HCT116 (cell line): ENCODE data around the gene CLDN12. TPM values are rescaled to one million over a fixed set of nuclear protein-coding genes. Genes with fewer than 3 reads are reported as not detected.

ENCODE experiments used
- ATAC-seq: fragments of 200-7000 bp; cut with Tn5 transposase; 2 replicates; pipeline ENCODE4 v1.9.1; 2020; ENCODE audit warnings: mild to moderate bottlenecking, moderate library complexity
- BruUV-seq: library from RNA; stranded (reverse); fragments of 400-500 nt; replicated peaks from 2 replicates; lab custom pipeline; 2021; lab: Mats Ljungman, UMichigan
- CTCF ChIA-PET: fragments of 300-600 bp; sonication (Branson Sonifier 250); formaldehyde crosslinking; loops from one replicate; lab custom pipeline; 2021; ENCODE audit warnings: antibody characterized with exemption; lab: Charles Lee
- POLR2A ChIA-PET: fragments of 300-600, 350-600 bp; sonication (Branson Sonifier 250); formaldehyde crosslinking; loops from one replicate; lab custom pipeline; 2021; ENCODE audit warnings: antibody characterized with exemption; lab: Charles Lee
- RAD21 ChIA-PET, 2 experiments: fragments of 300-600 bp; sonication (Branson Sonifier 250); formaldehyde crosslinking; loops; one replicate each; lab custom pipeline; 2023; ENCODE audit warnings: low total read pairs in 2 of 2; ENCODE audit not compliant: uncharacterized antibody in 2 of 2, unreplicated experiment in 2 of 2, low non-redundant PET in 1 of 2; lab: Charles Lee
- DNase-seq: peaks from one replicate; pipeline ENCODE4 v3.0.0-alpha.2; 2010; ENCODE audit warnings: low read depth, low spot score
- H2AFZ ChIP-seq: fragments of 200-600 bp; shearing (Covaris generic), sonication (generic); 2 replicates; pipeline ENCODE4 v1.6.1; 2017; ENCODE audit warnings: low read depth, mixed run types, mixed read lengths, antibody characterized with exemption, low read length; ENCODE audit not compliant: poor library complexity, severe bottlenecking
- H3K27ac ChIP-seq: 2 replicates; pipeline ENCODE4 v1.5.1; 2012; ENCODE audit warnings: low read depth, low read length
- H3K27me3 ChIP-seq: fragments of 200-600 bp; sonication (generic); 2 replicates; pipeline ENCODE4 v1.6.1; 2016; ENCODE audit warnings: mixed run types, low read length, mixed read lengths; ENCODE audit not compliant: insufficient read depth
- H3K36me3 ChIP-seq, 2 experiments: fragments of 200-500 bp in 1 of 2; fragments of 200-600 bp in 1 of 2; sonication (Bioruptor generic) in 1 of 2; sonication (generic) in 1 of 2; 2 replicates each; pipeline versions ENCODE4 v1.5.1 to v1.6.1; 2014 to 2016; ENCODE audit warnings: low read length in 2 of 2, inconsistent platforms in 1 of 2, mixed read lengths in 1 of 2, mixed run types in 1 of 2; ENCODE audit not compliant: insufficient read depth in 2 of 2, control insufficient read depth in 1 of 2
- H3K4me1 ChIP-seq, 2 experiments: fragments of 200-600 bp in 1 of 2; sonication (generic) in 1 of 2; 2 replicates each; pipeline versions ENCODE4 v1.5.1 to v1.6.1; 2012 to 2017; ENCODE audit warnings: low read length in 2 of 2, inconsistent platforms in 1 of 2, mild to moderate bottlenecking in 1 of 2, mixed read lengths in 1 of 2, mixed run types in 1 of 2, moderate library complexity in 1 of 2; ENCODE audit not compliant: insufficient read depth in 2 of 2, control insufficient read depth in 1 of 2
- H3K4me2 ChIP-seq: fragments of 200-600 bp; sonication (generic); 2 replicates; pipeline ENCODE4 v1.6.1; 2017; ENCODE audit warnings: mixed run types, low read length, mixed read lengths
- H3K4me3 ChIP-seq, 2 experiments: fragments of 200-600 bp in 1 of 2; sonication (generic) in 1 of 2; replicated peaks in 1 of 2; 2 replicates each; pipeline ENCODE4 v1.5.1; 2011 to 2016; ENCODE audit warnings: low read length in 2 of 2, control low read depth in 1 of 2, low read depth in 1 of 2, mild to moderate bottlenecking in 1 of 2, mixed read lengths in 1 of 2, mixed run types in 1 of 2
- H3K79me2 ChIP-seq: fragments of 200-600 bp; sonication (generic); 2 replicates; pipeline ENCODE4 v1.6.1; 2017; ENCODE audit warnings: mild to moderate bottlenecking, mixed run types, low read length, moderate library complexity, mixed read lengths; ENCODE audit not compliant: insufficient read depth
- H3K9ac ChIP-seq: fragments of 200-600 bp; sonication (generic); 2 replicates; pipeline ENCODE4 v1.6.1; 2016; ENCODE audit warnings: low read length, mixed read lengths
- H3K9me2 ChIP-seq: fragments of 200-600 bp; sonication (generic), shearing (Covaris generic); 2 replicates; pipeline ENCODE4 v1.6.1; 2017; ENCODE audit warnings: mixed run types, mild to moderate bottlenecking, moderate library complexity; ENCODE audit not compliant: insufficient read depth
- H3K9me3 ChIP-seq, 2 experiments: fragments of 200-500 bp in 1 of 2; fragments of 200-600 bp in 1 of 2; sonication (Bioruptor generic) in 1 of 2; sonication (generic) in 1 of 2; 2 replicates each; pipeline ENCODE4 v1.6.1; 2014 to 2017; ENCODE audit warnings: low read length in 2 of 2, mixed read lengths in 2 of 2, inconsistent platforms in 1 of 2, low read depth in 1 of 2, mild to moderate bottlenecking in 1 of 2, mixed run types in 1 of 2, moderate library complexity in 1 of 2; ENCODE audit not compliant: control insufficient read depth in 1 of 2, insufficient read depth in 1 of 2
- H4K20me1 ChIP-seq: fragments of 200-600 bp; sonication (generic), shearing (Covaris generic); 2 replicates; pipeline ENCODE4 v1.6.1; 2017; ENCODE audit warnings: mixed run types, mild to moderate bottlenecking, moderate library complexity; ENCODE audit not compliant: insufficient read depth
- CBX3 ChIP-seq: IDR thresholded peaks from 2 replicates; pipeline ENCODE4 v1.6.1; 2012; ENCODE audit warnings: low read depth
- CEBPB ChIP-seq: IDR thresholded peaks from 2 replicates; pipeline ENCODE4 v1.6.1; 2012; ENCODE audit warnings: low read depth
- ELF1 ChIP-seq: IDR thresholded peaks from 2 replicates; pipeline ENCODE4 v1.6.1; 2012; ENCODE audit warnings: low read depth, borderline replicate concordance
- EZH2 ChIP-seq: fragments of 200-600 bp; sonication (generic); IDR thresholded peaks from 2 replicates; pipeline ENCODE4 v1.6.1; 2017; ENCODE audit warnings: antibody characterized with exemption, mixed run types
- EZH2phosphoT487 ChIP-seq: fragments of 200-600 bp; IDR thresholded peaks from 2 replicates; pipeline ENCODE4 v1.6.1; 2018; ENCODE audit warnings: antibody characterized with exemption, borderline replicate concordance
- FOSL1 ChIP-seq: IDR thresholded peaks from 2 replicates; pipeline ENCODE4 v1.6.1; 2012; ENCODE audit warnings: low read depth
- JUND ChIP-seq: IDR thresholded peaks from 2 replicates; pipeline ENCODE4 v1.6.1; 2012
- SIN3A ChIP-seq: IDR thresholded peaks from 2 replicates; pipeline ENCODE4 v1.6.1; 2012; ENCODE audit warnings: low read depth
- YY1 ChIP-seq: IDR thresholded peaks from 2 replicates; pipeline ENCODE4 v1.6.1; 2011; ENCODE audit warnings: low read length, low read depth, moderate library complexity, mild to moderate bottlenecking; ENCODE audit not compliant: insufficient replicate concordance; ENCODE audit errors: extremely low read depth
- ZFX ChIP-seq: fragments of 450-650 bp; IDR thresholded peaks from 2 replicates; pipeline ENCODE4 v1.6.1; 2017
- ZNF274 ChIP-seq: fragments of 200-500 bp; sonication (Bioruptor generic); IDR thresholded peaks from 2 replicates; pipeline ENCODE4 v1.6.1; 2014; ENCODE audit warnings: mild to moderate bottlenecking, low read depth, low read length, inconsistent platforms
- intact Hi-C: fragments of 100-400 bp; cut with micrococcal nuclease; formaldehyde crosslinking; loops from 2 replicates; pipeline ENCODE4 v1.10.0; 2022
- total RNA-seq: library from RNA; stranded (reverse); gene quantifications from one replicate; pipeline ENCODE4 v1.2.1, GENCODE V29; 2021; ENCODE audit not compliant: unreplicated experiment
- TF ChIP-seq, protein P1 (sequence below), 3 experiments: fragments of 200-600 bp in 1 of 3; sonication (generic) in 1 of 3; IDR thresholded peaks in 2 of 3; conservative IDR thresholded peaks in 1 of 3; 2 replicates each; pipeline ENCODE4 v1.5.1; 2012 to 2017; ENCODE audit warnings: low read depth in 2 of 3, low read length in 2 of 3, antibody characterized with exemption in 1 of 3, borderline replicate concordance in 1 of 3, control low read depth in 1 of 3, mild to moderate bottlenecking in 1 of 3, mixed read lengths in 1 of 3, mixed run types in 1 of 3, moderate library complexity in 1 of 3; ENCODE audit not compliant: insufficient read depth in 1 of 3
- TF ChIP-seq, protein P2 (sequence below): IDR thresholded peaks from 2 replicates; pipeline ENCODE4 v1.6.1; 2012

CLDN12 gene
- total RNA-seq, 1 experiment from 2014 or later: 30.6 TPM

DNA sequence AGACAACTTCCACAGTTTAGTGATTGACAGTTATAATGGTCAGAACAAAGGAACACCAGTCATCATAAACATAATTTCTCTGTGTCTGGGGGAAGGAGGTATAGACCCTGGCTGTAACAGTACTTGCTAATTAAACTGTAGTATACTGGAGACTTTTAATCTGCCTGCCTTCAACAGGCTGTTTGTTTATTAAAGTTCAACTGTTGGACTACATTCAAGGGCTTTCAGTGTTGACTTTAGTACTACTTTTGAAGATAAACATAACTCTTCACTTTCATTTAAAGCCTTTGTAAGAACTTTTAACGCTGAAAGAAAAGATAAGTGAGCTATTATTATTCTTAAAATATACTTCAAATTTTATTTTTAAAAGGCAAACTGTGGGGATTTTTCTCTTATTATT, 50.7 kb downstream of the CLDN12 start:
- H3K79me2 ChIP-seq: no peaks in the 10 kb centered on the region
- POLR2A ChIA-PET: no interaction called here
- H4K20me1 ChIP-seq: no peaks in the 10 kb centered on the region
- H3K9me3 ChIP-seq: no peaks in the 10 kb centered on the region
- H3K27me3 ChIP-seq: no peaks in the 10 kb centered on the region
- no peaks in the 10 kb centered on the region for H3K36me3 ChIP-seq
- H3K4me1 ChIP-seq: peaks cover 0 to 4% of the 10 kb centered on the region in 2 experiments; a peak in 1 of 4 replicates
- TF ChIP-seq CBX3 (no peak), EZH2 (no peak), ZFX (no peak), FOSL1 (no peak), ZNF274 (no peak), ELF1 (no peak), JUND (no peak), EZH2phosphoT487 (no peak), SIN3A (no peak), YY1 (no peak), CEBPB (no peak)
- TF ChIP-seq, protein P1, sequence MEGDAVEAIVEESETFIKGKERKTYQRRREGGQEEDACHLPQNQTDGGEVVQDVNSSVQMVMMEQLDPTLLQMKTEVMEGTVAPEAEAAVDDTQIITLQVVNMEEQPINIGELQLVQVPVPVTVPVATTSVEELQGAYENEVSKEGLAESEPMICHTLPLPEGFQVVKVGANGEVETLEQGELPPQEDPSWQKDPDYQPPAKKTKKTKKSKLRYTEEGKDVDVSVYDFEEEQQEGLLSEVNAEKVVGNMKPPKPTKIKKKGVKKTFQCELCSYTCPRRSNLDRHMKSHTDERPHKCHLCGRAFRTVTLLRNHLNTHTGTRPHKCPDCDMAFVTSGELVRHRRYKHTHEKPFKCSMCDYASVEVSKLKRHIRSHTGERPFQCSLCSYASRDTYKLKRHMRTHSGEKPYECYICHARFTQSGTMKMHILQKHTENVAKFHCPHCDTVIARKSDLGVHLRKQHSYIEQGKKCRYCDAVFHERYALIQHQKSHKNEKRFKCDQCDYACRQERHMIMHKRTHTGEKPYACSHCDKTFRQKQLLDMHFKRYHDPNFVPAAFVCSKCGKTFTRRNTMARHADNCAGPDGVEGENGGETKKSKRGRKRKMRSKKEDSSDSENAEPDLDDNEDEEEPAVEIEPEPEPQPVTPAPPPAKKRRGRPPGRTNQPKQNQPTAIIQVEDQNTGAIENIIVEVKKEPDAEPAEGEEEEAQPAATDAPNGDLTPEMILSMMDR (IDR thresholded peaks at IDR 0.05 in 2 of 3, conservative IDR thresholded peaks at IDR 0.05 in 1 of 3; ENCODE audit: borderline replicate concordance in 1 of 3, insufficient read depth in 1 of 3, low read depth in 2 of 3, low read length in 2 of 3): no peak
- TF ChIP-seq, protein P2, sequence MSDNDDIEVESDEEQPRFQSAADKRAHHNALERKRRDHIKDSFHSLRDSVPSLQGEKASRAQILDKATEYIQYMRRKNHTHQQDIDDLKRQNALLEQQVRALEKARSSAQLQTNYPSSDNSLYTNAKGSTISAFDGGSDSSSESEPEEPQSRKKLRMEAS: no peak
- BruUV-seq: no TSS peak
- RAD21 ChIA-PET: no interaction called here
- no peak overlapping the region for H2AFZ ChIP-seq
- H3K4me2 ChIP-seq: no peak overlapping the region
- intact Hi-C loops: no loop called here
- no peak overlapping the region for H3K4me3 ChIP-seq
- H3K9ac ChIP-seq: no peak overlapping the region
- CTCF ChIA-PET: interaction anchor here (2.5 kb wide), 1 partner anchor 582 kb away, joined by 45 read pairs; no protein-coding TSS in a partner anchor
- no peaks in the 10 kb centered on the region for H3K9me2 ChIP-seq
- H3K27ac ChIP-seq: no peak overlapping the region
- ATAC-seq (no peak), DNase-seq (no peak)
